H1 (cell line): ENCODE measurements around the gene GAN. TPM values are rescaled to one million over a fixed set of nuclear protein-coding genes. Genes with fewer than 3 reads are reported as not detected.

Experiments used
- CTCF ChIA-PET: fragments of 300-600 bp; sonication (Branson Sonifier 250); formaldehyde crosslinking; loops from one replicate; lab custom pipeline; 2021; ENCODE audit not compliant: partially characterized antibody; lab: Charles Lee
- POLR2A ChIA-PET: fragments of 300-600 bp; sonication (Branson Sonifier 250); formaldehyde crosslinking; loops from one replicate; lab custom pipeline; 2021; ENCODE audit warnings: inconsistent platforms; ENCODE audit not compliant: partially characterized antibody; lab: Charles Lee
- DNase-seq, 2 experiments: peaks; one replicate each; pipeline versions ENCODE4 v3.0.0 to v3.0.0-alpha.2; 2010 to 2022; ENCODE audit warnings: low spot score in 2 of 2, low read depth in 1 of 2, mixed read lengths in 1 of 2
- FAIRE-seq: peaks from 2 replicates; lab custom pipeline; 2011; peaks lifted over from hg19 to GRCh38; lab: Jason Lieb, UNC
- H2AFZ ChIP-seq: 2 replicates; pipeline ENCODE4 v1.8.1; 2012; ENCODE audit warnings: low read length, inconsistent platforms
- H2AK5ac ChIP-seq: 2 replicates; pipeline ENCODE4 v1.6.1; 2013; ENCODE audit warnings: low read depth, low read length
- H2BK120ac ChIP-seq: replicated peaks from 2 replicates; pipeline ENCODE3; 2013; ENCODE audit warnings: low read depth, low read length, inconsistent platforms
- H2BK12ac ChIP-seq: 2 replicates; pipeline ENCODE4 v1.6.1; 2013; ENCODE audit warnings: low read depth, low read length
- H2BK15ac ChIP-seq: 2 replicates; pipeline ENCODE4 v1.6.1; 2013; ENCODE audit warnings: low read length
- H2BK20ac ChIP-seq: 2 replicates; pipeline ENCODE4 v1.6.1; 2013; ENCODE audit warnings: low read length
- H2BK5ac ChIP-seq: 2 replicates; pipeline ENCODE4 v1.6.1; 2013; ENCODE audit warnings: low read depth, low read length
- H3K14ac ChIP-seq: 2 replicates; pipeline ENCODE4 v1.6.1; 2013; ENCODE audit warnings: inconsistent platforms; ENCODE audit not compliant: insufficient read length
- H3K18ac ChIP-seq: 2 replicates; pipeline ENCODE4 v1.6.1; 2013; ENCODE audit warnings: low read length; ENCODE audit errors: extremely low read depth
- H3K23ac ChIP-seq: 2 replicates; pipeline ENCODE4 v1.6.1; 2013; ENCODE audit warnings: inconsistent platforms; ENCODE audit not compliant: insufficient read length
- H3K23me2 ChIP-seq: 2 replicates; pipeline ENCODE4 v1.6.1; 2013; ENCODE audit warnings: low read depth, low read length
- H3K27ac ChIP-seq: 2 replicates; pipeline ENCODE4 v1.6.1; 2011; ENCODE audit warnings: low read depth, low read length, inconsistent platforms
- H3K27me3 ChIP-seq, 4 experiments: replicated peaks in 1 of 4; 1 replicate in 1 of 4; 2 replicates in 3 of 4; pipeline versions ENCODE4 v1.6.1 to v1.8.1; 2011 to 2013; ENCODE audit warnings: low read length in 3 of 4, mild to moderate bottlenecking in 3 of 4, inconsistent platforms in 2 of 4, mixed read lengths in 2 of 4, moderate library complexity in 1 of 4; ENCODE audit not compliant: control insufficient read depth in 3 of 4, insufficient read depth in 3 of 4; ENCODE audit errors: extremely low read depth in 1 of 4
- H3K36me3 ChIP-seq, 4 experiments: 2 replicates each; pipeline versions ENCODE4 v1.6.1 to v1.8.1; 2011 to 2013; ENCODE audit warnings: mild to moderate bottlenecking in 4 of 4, low read length in 3 of 4, moderate library complexity in 2 of 4, control low read depth in 1 of 4, inconsistent platforms in 1 of 4; ENCODE audit not compliant: insufficient read depth in 4 of 4, control insufficient read depth in 2 of 4
- H3K4ac ChIP-seq: replicated peaks from 2 replicates; pipeline ENCODE3; 2013; ENCODE audit warnings: low read length, low read depth, mixed read lengths, inconsistent platforms; ENCODE audit not compliant: insufficient read length
- H3K4me1 ChIP-seq, 4 experiments: replicated peaks in 1 of 4; 1 replicate in 1 of 4; 2 replicates in 3 of 4; pipeline versions ENCODE4 v1.6.1 to v1.8.1; 2011 to 2013; ENCODE audit warnings: low read length in 3 of 4, inconsistent platforms in 2 of 4, mixed read lengths in 1 of 4; ENCODE audit not compliant: insufficient read depth in 4 of 4, control insufficient read depth in 3 of 4
- H3K4me2 ChIP-seq, 2 experiments: 2 replicates each; pipeline versions ENCODE4 v1.6.1 to v1.8.1; 2011 to 2013; ENCODE audit warnings: low read depth in 2 of 2, low read length in 2 of 2, control low read depth in 1 of 2, inconsistent platforms in 1 of 2, mild to moderate bottlenecking in 1 of 2; ENCODE audit not compliant: insufficient read depth in 1 of 2
- H3K4me3 ChIP-seq, 4 experiments: fragments of 200-600, 300-600 bp in 1 of 4; sonication (generic), shearing (Covaris generic), sonication (Bioruptor Twin) in 1 of 4; 2 replicates each; pipeline versions ENCODE4 v1.5.1 to v1.8.1; 2011 to 2016; ENCODE audit warnings: low read length in 4 of 4, low read depth in 3 of 4, control low read depth in 2 of 4, inconsistent platforms in 2 of 4, mild to moderate bottlenecking in 2 of 4, mixed read lengths in 1 of 4, moderate library complexity in 1 of 4; ENCODE audit not compliant: insufficient read depth in 2 of 4; ENCODE audit errors: extremely low read depth in 1 of 4
- H3K56ac ChIP-seq: replicated peaks from 2 replicates; pipeline ENCODE3; 2013; ENCODE audit warnings: low read depth, mild to moderate bottlenecking, mixed read lengths, low read length, inconsistent platforms; ENCODE audit not compliant: insufficient read length
- H3K79me1 ChIP-seq: 2 replicates; pipeline ENCODE4 v1.6.1; 2013; ENCODE audit warnings: low read depth, low read length, control low read depth
- H3K79me2 ChIP-seq, 2 experiments: 2 replicates each; pipeline versions ENCODE4 v1.6.1 to v1.8.1; 2012 to 2013; ENCODE audit warnings: low read length in 2 of 2, mild to moderate bottlenecking in 2 of 2, inconsistent platforms in 1 of 2; ENCODE audit not compliant: insufficient read depth in 2 of 2, control insufficient read depth in 1 of 2
- H3K9ac ChIP-seq, 4 experiments: replicated peaks in 1 of 4; 1 replicate in 1 of 4; 2 replicates in 3 of 4; pipeline versions ENCODE4 v1.6.1 to v1.8.1; 2011 to 2013; ENCODE audit warnings: low read depth in 3 of 4, low read length in 3 of 4, control low read depth in 2 of 4, mild to moderate bottlenecking in 2 of 4, moderate library complexity in 2 of 4, inconsistent platforms in 1 of 4; ENCODE audit errors: extremely low read depth in 1 of 4
- H3K9me3 ChIP-seq, 2 experiments: 2 replicates each; pipeline versions ENCODE4 v1.6.1 to v1.8.1; 2012 to 2013; ENCODE audit warnings: mild to moderate bottlenecking in 2 of 2, moderate library complexity in 2 of 2, control low read depth in 1 of 2, inconsistent platforms in 1 of 2, low read depth in 1 of 2, low read length in 1 of 2, mixed read lengths in 1 of 2; ENCODE audit not compliant: insufficient read depth in 2 of 2
- H4K20me1 ChIP-seq, 2 experiments: replicated peaks in 1 of 2; 2 replicates each; pipeline versions ENCODE3 to v1.8.1; 2011 to 2013; ENCODE audit warnings: inconsistent platforms in 2 of 2, low read length in 2 of 2, mild to moderate bottlenecking in 1 of 2; ENCODE audit not compliant: insufficient read depth in 2 of 2, control insufficient read depth in 1 of 2
- H4K5ac ChIP-seq: 2 replicates; pipeline ENCODE4 v1.6.1; 2013; ENCODE audit warnings: low read length, low read depth, mixed read lengths, inconsistent platforms; ENCODE audit not compliant: insufficient read length
- H4K8ac ChIP-seq: 2 replicates; pipeline ENCODE4 v1.8.0; 2013; ENCODE audit warnings: mild to moderate bottlenecking, moderate library complexity, low read length, inconsistent platforms; ENCODE audit not compliant: insufficient read depth; ENCODE audit errors: extremely low read depth
- H4K91ac ChIP-seq: replicated peaks from 2 replicates; pipeline ENCODE3; 2013; ENCODE audit warnings: low read length, mixed read lengths, inconsistent platforms; ENCODE audit not compliant: insufficient read length
- ASH2L ChIP-seq: fragments of 200-600, 300-600 bp; sonication (generic); IDR thresholded peaks from one replicate; pipeline ENCODE4 v1.7.1; 2017; ENCODE audit warnings: low read length
- EGR1 ChIP-seq: IDR thresholded peaks from 2 replicates; pipeline ENCODE4 v1.6.1; 2011; ENCODE audit warnings: low read depth, low read length, borderline replicate concordance
- EP300 ChIP-seq, 2 experiments: IDR thresholded peaks; 1 replicate in 1 of 2; 2 replicates in 1 of 2; pipeline ENCODE4 v1.6.1; 2011 to 2012; ENCODE audit warnings: low read depth in 2 of 2, low read length in 2 of 2, mild to moderate bottlenecking in 2 of 2, borderline replicate concordance in 1 of 2, inconsistent platforms in 1 of 2, moderate library complexity in 1 of 2
- FOSL1 ChIP-seq: IDR thresholded peaks from 2 replicates; pipeline ENCODE4 v1.6.1; 2011; ENCODE audit warnings: mild to moderate bottlenecking, low read depth, low read length, moderate library complexity; ENCODE audit not compliant: insufficient read depth
- GTF2F1 ChIP-seq: IDR thresholded peaks from 2 replicates; pipeline ENCODE4 v1.6.1; 2012; ENCODE audit warnings: low read depth, low read length, improper control_type of control experiment, borderline replicate concordance
- MAFK ChIP-seq: IDR thresholded peaks from 2 replicates; pipeline ENCODE4 v1.6.1; 2012; ENCODE audit warnings: low read depth, mild to moderate bottlenecking, improper control_type of control experiment, low read length
- NRF1 ChIP-seq: IDR thresholded peaks from 2 replicates; pipeline ENCODE4 v1.6.1; 2011; ENCODE audit warnings: mild to moderate bottlenecking, low read depth, low read length, improper control_type of control experiment
- POLR2A ChIP-seq, 2 experiments: IDR thresholded peaks; 1 replicate in 1 of 2; 2 replicates in 1 of 2; pipeline ENCODE4 v1.6.1; 2011; ENCODE audit warnings: low read depth in 2 of 2, low read length in 2 of 2, mild to moderate bottlenecking in 2 of 2; ENCODE audit errors: control extremely low read depth in 1 of 2
- RFX5 ChIP-seq: IDR thresholded peaks from 2 replicates; pipeline ENCODE4 v1.6.1; 2011; ENCODE audit warnings: low read depth, low read length, improper control_type of control experiment, borderline replicate concordance
- SAP30 ChIP-seq: fragments of 300-600 bp; sonication (generic); IDR thresholded peaks from 2 replicates; pipeline ENCODE4 v1.7.1; 2012; ENCODE audit warnings: low read length, moderate library complexity, mild to moderate bottlenecking, inconsistent platforms; ENCODE audit not compliant: insufficient read depth, insufficient replicate concordance
- SIN3A ChIP-seq, 2 experiments: IDR thresholded peaks in 1 of 2; conservative IDR thresholded peaks in 1 of 2; 2 replicates each; pipeline ENCODE4 v1.6.1; 2011 to 2012; ENCODE audit warnings: low read length in 2 of 2, improper control_type of control experiment in 1 of 2, low read depth in 1 of 2, mild to moderate bottlenecking in 1 of 2
- TAF1 ChIP-seq: IDR thresholded peaks from 2 replicates; pipeline ENCODE4 v1.6.1; 2011; ENCODE audit warnings: mild to moderate bottlenecking, low read depth, low read length
- TCF12 ChIP-seq: IDR thresholded peaks from 2 replicates; pipeline ENCODE4 v1.6.1; 2011; ENCODE audit warnings: low read depth, mild to moderate bottlenecking, low read length
- YY1 ChIP-seq: IDR thresholded peaks from 2 replicates; pipeline ENCODE4 v1.6.1; 2011; ENCODE audit warnings: low read depth, mild to moderate bottlenecking, low read length
- WGBS, 2 experiments: shearing (Covaris generic) in 1 of 2; methylation state at CpG; one replicate each; pipeline versions ENCODE4 v1.1.6 to v1.1.7; 2013 to 2015; ENCODE audit warnings: low lambda C conversion rate in 2 of 2, mixed read lengths in 2 of 2, inconsistent platforms in 1 of 2, low coverage in 1 of 2, missing lambda C conversion rate in 1 of 2; ENCODE audit not compliant: insufficient replicate concordance in 2 of 2, insufficient coverage in 1 of 2, insufficient read length in 1 of 2; ENCODE audit errors: extremely low coverage in 1 of 2, missing lambda C conversion rate in 1 of 2; 5-methylcytosine and 5-hydroxymethylcytosine counted together
- polyA plus RNA-seq, 7 experiments: library from polyadenylated mRNA; depleted of rRNA in 3 of 7; stranded (reverse) in 5 of 7; unstranded in 2 of 7; fragments of >200 nt in 5 of 7; fragments of 200-250 nt in 2 of 7; gene quantifications; 1 replicate in 5 of 7; 2 replicates in 1 of 7; 4 replicates in 1 of 7; pipeline versions ENCODE4 v1.2.1 to v1.2.3, GENCODE V29; 2011 to 2013; ENCODE audit warnings: missing spikeins in 2 of 7, mixed read lengths in 2 of 7
- total RNA-seq: library from RNA; stranded (reverse); fragmentation: NEBNext Ultra II Directional; extraction: Animal tissue kit (Norgen Biotek cat#: 25700); gene quantifications from 2 replicates; pipeline ENCODE4 v1.2.1, GENCODE V29; 2021
- TF ChIP-seq, protein P1 (sequence below): IDR thresholded peaks from 2 replicates; pipeline ENCODE4 v1.6.1; 2012; ENCODE audit warnings: inconsistent platforms

The GAN gene
- total and polyA plus RNA-seq, 2 of the 8 experiments (the other 6 are each of a cell fraction or from before 2014, with no cell fraction given) = 4.5 to 23.9 TPM

DNA sequence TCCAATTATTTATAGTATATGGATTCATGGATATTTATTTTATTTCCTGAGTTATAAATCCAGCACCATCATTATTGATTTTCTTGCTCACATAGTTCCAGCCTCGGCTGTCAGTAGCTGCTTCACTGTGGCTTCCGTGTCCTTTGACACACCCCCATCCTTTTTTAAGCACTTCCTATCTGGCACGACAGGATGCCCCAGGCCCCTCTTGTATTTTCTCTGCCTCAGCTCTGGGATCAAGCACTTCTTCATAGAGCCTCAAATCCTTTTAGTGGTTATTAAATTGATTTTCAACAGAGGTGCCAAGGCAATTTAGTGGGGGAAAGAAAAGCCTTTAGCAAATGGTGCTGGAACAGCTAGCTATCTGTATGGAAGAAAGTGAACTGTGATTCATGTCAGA lies 59.8 kb downstream of the GAN start:
- POLR2A ChIA-PET = no interaction called here
- no peaks in the 10 kb centered on the region for H3K79me2 ChIP-seq
- no peak overlapping the region for H3K18ac ChIP-seq
- H2BK15ac ChIP-seq = no peak overlapping the region
- no peak overlapping the region for H3K27ac ChIP-seq
- no peak overlapping the region for H3K9ac ChIP-seq
- no peak overlapping the region for H3K14ac ChIP-seq
- peaks cover 0 to 3% of the 10 kb centered on the region in 2 experiments for H4K20me1 ChIP-seq
- H3K79me1 ChIP-seq = no peaks in the 10 kb centered on the region
- H4K5ac ChIP-seq = no peak overlapping the region
- H3K4me1 ChIP-seq = no peaks in the 10 kb centered on the region
- H2AFZ ChIP-seq = no peak overlapping the region
- WGBS, 2 experiments = 86% methylated on average over 3 of the region's 3 CpGs; no CpG with 5 or more reads in 1 of the 2 experiments
- no peak overlapping the region for H4K8ac ChIP-seq
- no peak overlapping the region for H3K4me3 ChIP-seq
- H3K4ac ChIP-seq = no peak overlapping the region
- H3K9me3 ChIP-seq = no peaks in the 10 kb centered on the region; a peak in 1 of 4 replicates
- H2BK12ac ChIP-seq = no peak overlapping the region
- no peak overlapping the region for H2AK5ac ChIP-seq
- no peaks in the 10 kb centered on the region for H3K23me2 ChIP-seq
- CTCF ChIA-PET = no interaction called here
- H3K27me3 ChIP-seq = no peaks in the 10 kb centered on the region
- DNase-seq (no peak), FAIRE-seq (no peak)
- no peak overlapping the region for H3K23ac ChIP-seq
- H4K91ac ChIP-seq = no peak overlapping the region
- H2BK20ac ChIP-seq = no peak overlapping the region
- H3K4me2 ChIP-seq = no peak overlapping the region
- H2BK120ac ChIP-seq = no peak overlapping the region
- H2BK5ac ChIP-seq = no peak overlapping the region
- H3K56ac ChIP-seq = no peak overlapping the region
- peaks cover 2 to 24% (median 3%) of the 10 kb centered on the region in 4 experiments; a peak in 5 of 8 replicates for H3K36me3 ChIP-seq
- TF ChIP-seq YY1 = no peak
- TF ChIP-seq TAF1 = no peak
- no peak for TF ChIP-seq NRF1
- no peak for TF ChIP-seq MAFK
- no peak for TF ChIP-seq GTF2F1
- no peak for TF ChIP-seq RFX5
- no peak for TF ChIP-seq POLR2A (IDR thresholded peaks at IDR 0.05; ENCODE audit: control extremely low read depth in 1 of 2, low read depth in 2 of 2, low read length in 2 of 2)
- TF ChIP-seq TCF12 = no peak
- TF ChIP-seq SAP30 = no peak
- no peak for TF ChIP-seq EP300 (IDR thresholded peaks at IDR 0.05; ENCODE audit: borderline replicate concordance in 1 of 2, low read depth in 2 of 2, low read length in 2 of 2)
- TF ChIP-seq FOSL1 = no peak
- no peak for TF ChIP-seq EGR1
- TF ChIP-seq ASH2L = no peak
- no peak for TF ChIP-seq SIN3A (conservative IDR thresholded peaks at IDR 0.05 in 1 of 2, IDR thresholded peaks at IDR 0.05 in 1 of 2; ENCODE audit: low read depth in 1 of 2, low read length in 2 of 2)
- TF ChIP-seq, protein P1, sequence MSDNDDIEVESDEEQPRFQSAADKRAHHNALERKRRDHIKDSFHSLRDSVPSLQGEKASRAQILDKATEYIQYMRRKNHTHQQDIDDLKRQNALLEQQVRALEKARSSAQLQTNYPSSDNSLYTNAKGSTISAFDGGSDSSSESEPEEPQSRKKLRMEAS = no peak
